Hepatocyte (in vitro differentiated cells): ENCODE data around the gene KIF26B.

Experiments
- EZH2 ChIP-seq: fragments of 200-600 bp; sonication (generic); IDR thresholded peaks from 2 replicates; pipeline ENCODE4 v1.6.1; 2016; ENCODE audit warnings: antibody characterized with exemption, mild to moderate bottlenecking, borderline replicate concordance
- EZH2phosphoT487 ChIP-seq: fragments of 200-600 bp; sonication (generic); IDR thresholded peaks from one replicate; pipeline ENCODE4 v1.6.1; 2018; ENCODE audit warnings: antibody characterized with exemption, mild to moderate bottlenecking, low read depth, moderate library complexity; ENCODE audit not compliant: unreplicated experiment, severe bottlenecking
- TF ChIP-seq, protein P1 (sequence below): fragments of 200-600 bp; sonication (generic); IDR thresholded peaks from 2 replicates; pipeline ENCODE4 v1.5.1; 2016; ENCODE audit warnings: antibody characterized with exemption, mild to moderate bottlenecking; ENCODE audit not compliant: poor library complexity

DNA sequence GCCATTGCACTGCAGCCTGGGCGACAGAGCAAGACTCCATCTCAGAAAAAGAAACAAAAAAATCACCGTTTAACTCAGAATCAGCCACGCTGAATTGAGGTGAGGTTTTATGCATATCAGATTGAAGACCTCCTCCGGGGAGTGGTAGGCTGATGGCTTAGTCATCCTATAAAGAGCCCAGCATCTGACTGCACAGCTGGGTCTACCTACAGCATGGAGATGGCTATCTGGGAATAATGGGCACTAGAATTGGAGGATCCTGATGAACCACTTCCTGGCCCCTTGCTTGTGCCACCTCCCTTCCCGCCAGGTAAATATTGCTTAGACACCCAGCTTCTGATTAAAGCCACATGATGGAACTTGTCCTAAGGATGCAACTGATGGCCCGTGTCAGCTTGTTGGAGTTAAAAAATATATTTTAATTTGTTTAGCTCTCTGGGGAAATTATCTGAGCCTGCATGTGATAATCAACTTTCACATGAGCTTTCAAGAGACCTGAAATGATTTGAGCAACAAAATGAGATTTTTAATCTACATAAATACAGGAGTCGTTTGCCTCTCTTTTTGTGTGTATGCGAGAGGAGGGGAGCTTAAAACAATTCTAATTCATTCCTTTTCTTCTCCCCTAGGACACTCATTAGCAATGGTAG lies 157.2 kb downstream of the KIF26B start:
- TF ChIP-seq, protein P1, sequence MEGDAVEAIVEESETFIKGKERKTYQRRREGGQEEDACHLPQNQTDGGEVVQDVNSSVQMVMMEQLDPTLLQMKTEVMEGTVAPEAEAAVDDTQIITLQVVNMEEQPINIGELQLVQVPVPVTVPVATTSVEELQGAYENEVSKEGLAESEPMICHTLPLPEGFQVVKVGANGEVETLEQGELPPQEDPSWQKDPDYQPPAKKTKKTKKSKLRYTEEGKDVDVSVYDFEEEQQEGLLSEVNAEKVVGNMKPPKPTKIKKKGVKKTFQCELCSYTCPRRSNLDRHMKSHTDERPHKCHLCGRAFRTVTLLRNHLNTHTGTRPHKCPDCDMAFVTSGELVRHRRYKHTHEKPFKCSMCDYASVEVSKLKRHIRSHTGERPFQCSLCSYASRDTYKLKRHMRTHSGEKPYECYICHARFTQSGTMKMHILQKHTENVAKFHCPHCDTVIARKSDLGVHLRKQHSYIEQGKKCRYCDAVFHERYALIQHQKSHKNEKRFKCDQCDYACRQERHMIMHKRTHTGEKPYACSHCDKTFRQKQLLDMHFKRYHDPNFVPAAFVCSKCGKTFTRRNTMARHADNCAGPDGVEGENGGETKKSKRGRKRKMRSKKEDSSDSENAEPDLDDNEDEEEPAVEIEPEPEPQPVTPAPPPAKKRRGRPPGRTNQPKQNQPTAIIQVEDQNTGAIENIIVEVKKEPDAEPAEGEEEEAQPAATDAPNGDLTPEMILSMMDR = no peak
- no peak for TF ChIP-seq EZH2phosphoT487
- no peak for TF ChIP-seq EZH2
